IPS-20b (cell line): Measurements from ENCODE around the gene TMCO4.

ENCODE experiments used
- H3K27ac ChIP-seq: one replicate; pipeline ENCODE4 v1.5.1; 2013; ENCODE audit warnings: low read length
- H3K27me3 ChIP-seq: 2 replicates; pipeline ENCODE4 v1.6.1; 2013; ENCODE audit warnings: mild to moderate bottlenecking, low read length, inconsistent platforms; ENCODE audit not compliant: insufficient read depth
- H3K36me3 ChIP-seq: 2 replicates; pipeline ENCODE4 v1.6.1; 2013; ENCODE audit warnings: low read depth, mild to moderate bottlenecking, inconsistent platforms, low read length, moderate library complexity; ENCODE audit not compliant: insufficient read depth
- H3K4me1 ChIP-seq: 2 replicates; pipeline ENCODE4 v1.6.1; 2013; ENCODE audit warnings: mild to moderate bottlenecking, control low read depth, inconsistent platforms, low read length, moderate library complexity; ENCODE audit not compliant: insufficient read depth
- H3K4me3 ChIP-seq: 2 replicates; pipeline ENCODE4 v1.5.1; 2013; ENCODE audit warnings: mild to moderate bottlenecking, low read length, inconsistent platforms
- H3K9ac ChIP-seq: 2 replicates; pipeline ENCODE4 v1.6.1; 2013; ENCODE audit warnings: low read depth, mild to moderate bottlenecking, inconsistent platforms, low read length, moderate library complexity
- H3K9me3 ChIP-seq: 2 replicates; pipeline ENCODE4 v1.6.1; 2013; ENCODE audit warnings: mild to moderate bottlenecking, low read depth, low read length, inconsistent platforms; ENCODE audit not compliant: insufficient read depth

The TMCO4 gene

GRCh38 chr1:19705464-19705863 lies 94.3 kb downstream of the TMCO4 start:
- Histone ChIP-seq H3K27me3 (no peaks in the 10 kb centered on the region), H3K4me3 (no peak overlapping the region), H3K9me3 (no peaks in the 10 kb centered on the region)

DNA sequence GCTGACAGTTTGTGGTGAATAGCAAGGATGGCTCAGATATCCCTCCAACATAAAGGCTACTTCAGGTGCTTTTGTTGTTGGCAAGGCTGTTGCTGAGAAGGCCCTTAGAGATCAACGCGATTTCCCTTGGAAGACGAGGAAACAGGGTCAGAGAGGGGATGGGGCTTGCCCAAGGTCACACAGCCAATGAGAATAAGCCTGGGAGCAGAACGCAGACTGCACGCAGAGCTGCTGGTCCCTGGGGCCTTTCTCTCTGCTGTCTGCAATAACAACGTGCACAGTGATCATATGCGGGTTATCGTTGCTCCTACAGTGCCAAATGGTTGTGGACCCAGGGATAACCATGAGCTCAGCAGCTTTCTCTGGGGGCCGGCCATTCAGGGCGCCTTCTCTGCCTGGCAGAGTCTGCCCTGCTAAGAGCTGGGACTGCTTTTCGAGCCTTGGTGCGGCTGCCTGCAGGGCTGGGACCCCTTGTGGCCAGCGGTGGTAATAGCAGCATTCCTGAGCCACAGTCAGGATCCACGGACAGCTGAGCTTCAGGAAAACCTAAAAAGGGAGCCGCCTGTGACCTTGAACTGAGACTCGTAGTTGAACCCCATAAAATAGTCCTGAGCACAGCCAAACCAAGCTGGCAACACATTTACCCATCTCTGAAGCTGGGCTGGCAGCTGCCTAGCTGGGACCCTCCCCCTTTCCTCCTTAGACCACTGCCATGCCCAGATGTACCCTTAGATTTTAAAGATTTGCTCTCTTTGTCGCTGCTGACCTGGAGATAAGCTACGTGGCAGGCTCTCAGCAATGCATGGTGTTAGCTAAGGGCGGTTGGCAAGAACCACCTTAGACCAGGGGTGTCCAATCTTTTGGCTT lies 95.2 kb downstream of the TMCO4 start:
- no peaks in the 10 kb centered on the region for H3K27me3 ChIP-seq
- H3K4me3 ChIP-seq = peak overlapping the region; percentile 51; the same call in 1 of the 2 replicates
- H3K9me3 ChIP-seq = no peaks in the 10 kb centered on the region
- H3K4me1 ChIP-seq = peaks cover 4% of the 10 kb centered on the region; the same call in 1 of the 2 replicates
- H3K9ac ChIP-seq = no peak overlapping the region
- H3K36me3 ChIP-seq = no peaks in the 10 kb centered on the region
- H3K27ac ChIP-seq = no peak overlapping the region

More at GRCh38 chr1:19705464-19705863, 94.3 kb downstream of the TMCO4 start:
- Histone ChIP-seq H3K4me1 (peaks cover 4% of the 10 kb centered on the region; the same call in 1 of the 2 replicates), H3K36me3 (no peaks in the 10 kb centered on the region), H3K9ac (no peak overlapping the region), H3K27ac (no peak overlapping the region)

GRCh38 chr1:19703280-19703679 lies 96.4 kb downstream of the TMCO4 start:
- Histone ChIP-seq H3K27ac (no peak overlapping the region), H3K4me3 (no peak overlapping the region), H3K36me3 (no peaks in the 10 kb centered on the region), H3K4me1 (peaks cover 4% of the 10 kb centered on the region; the same call in 1 of the 2 replicates), H3K9me3 (no peaks in the 10 kb centered on the region), H3K9ac (no peak overlapping the region), H3K27me3 (no peaks in the 10 kb centered on the region)

GRCh38 chr1:19700079-19700777 lies 99.5 kb downstream of the TMCO4 start:
- H3K4me3 ChIP-seq = no peak overlapping the region
- H3K36me3 ChIP-seq = no peaks in the 10 kb centered on the region
- H3K27me3 ChIP-seq = no peaks in the 10 kb centered on the region
- H3K27ac ChIP-seq = no peak overlapping the region
- no peaks in the 10 kb centered on the region for H3K9me3 ChIP-seq
- no peak overlapping the region for H3K9ac ChIP-seq
- peaks cover 4% of the 10 kb centered on the region; the same call in 1 of the 2 replicates for H3K4me1 ChIP-seq

- Histone ChIP-seq H3K27ac (no peak overlapping the region), H3K36me3 (no peaks in the 10 kb centered on the region), H3K9me3 (no peaks in the 10 kb centered on the region), H3K4me3 (no peak overlapping the region), H3K4me1 (no peaks in the 10 kb centered on the region), H3K27me3 (no peaks in the 10 kb centered on the region), H3K9ac (no peak overlapping the region)
Observed at GRCh38 chr1:19698181-19698580, 101.5 kb downstream of the TMCO4 start.

GRCh38 chr1:19696820-19697219 lies 102.9 kb downstream of the TMCO4 start:
- no peak overlapping the region for H3K4me3 ChIP-seq
- no peaks in the 10 kb centered on the region for H3K36me3 ChIP-seq
- no peak overlapping the region for H3K9ac ChIP-seq
- no peaks in the 10 kb centered on the region for H3K27me3 ChIP-seq
- H3K9me3 ChIP-seq = no peaks in the 10 kb centered on the region
- H3K4me1 ChIP-seq = no peaks in the 10 kb centered on the region
- no peak overlapping the region for H3K27ac ChIP-seq

DNA sequence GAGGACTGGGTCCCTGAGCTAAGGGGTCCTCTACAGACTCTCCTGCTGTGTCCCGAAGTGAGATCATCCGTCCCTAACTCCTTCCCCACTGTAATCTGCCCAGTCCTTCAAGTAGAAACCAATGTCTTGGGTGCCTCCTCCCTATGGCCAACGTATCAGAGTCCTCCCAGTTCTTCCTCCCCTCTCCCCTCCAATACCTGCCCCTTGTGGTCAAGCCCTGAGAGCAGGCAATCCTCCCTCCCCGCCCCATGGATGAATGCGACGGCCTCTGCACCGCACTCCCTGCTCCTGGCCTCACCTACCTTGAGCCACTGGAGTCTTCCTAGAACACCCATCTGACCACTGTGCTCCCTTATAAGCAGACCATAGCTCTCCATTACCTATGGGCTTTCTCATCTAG lies 103.9 kb downstream of the TMCO4 start:
- Histone ChIP-seq H3K36me3 (no peaks in the 10 kb centered on the region), H3K4me1 (no peaks in the 10 kb centered on the region), H3K27ac (no peak overlapping the region), H3K9me3 (no peaks in the 10 kb centered on the region), H3K4me3 (no peak overlapping the region), H3K9ac (no peak overlapping the region), H3K27me3 (no peaks in the 10 kb centered on the region)

GRCh38 chr1:19694298-19694697 lies 105.4 kb downstream of the TMCO4 start:
- Histone ChIP-seq H3K9ac (no peak overlapping the region), H3K27me3 (no peaks in the 10 kb centered on the region), H3K36me3 (no peaks in the 10 kb centered on the region), H3K4me1 (no peaks in the 10 kb centered on the region), H3K4me3 (no peak overlapping the region), H3K9me3 (no peaks in the 10 kb centered on the region), H3K27ac (no peak overlapping the region)

- no peak overlapping the region for H3K4me3 ChIP-seq
- no peaks in the 10 kb centered on the region for H3K9me3 ChIP-seq
- H3K27ac ChIP-seq = no peak overlapping the region
- peaks cover 7% of the 10 kb centered on the region; the same call in 1 of the 2 replicates for H3K4me1 ChIP-seq
- no peak overlapping the region for H3K9ac ChIP-seq
- no peaks in the 10 kb centered on the region for H3K36me3 ChIP-seq
- H3K27me3 ChIP-seq = no peaks in the 10 kb centered on the region
Observed at GRCh38 chr1:19690342-19690741, 109.4 kb downstream of the TMCO4 start.

- Histone ChIP-seq H3K27me3 (no peaks in the 10 kb centered on the region), H3K4me1 (peaks cover 7% of the 10 kb centered on the region; the same call in 1 of the 2 replicates), H3K36me3 (no peaks in the 10 kb centered on the region), H3K4me3 (no peak overlapping the region), H3K9me3 (no peaks in the 10 kb centered on the region), H3K9ac (no peak overlapping the region), H3K27ac (no peak overlapping the region)
Observed at GRCh38 chr1:19689856-19690255, 109.9 kb downstream of the TMCO4 start.

DNA sequence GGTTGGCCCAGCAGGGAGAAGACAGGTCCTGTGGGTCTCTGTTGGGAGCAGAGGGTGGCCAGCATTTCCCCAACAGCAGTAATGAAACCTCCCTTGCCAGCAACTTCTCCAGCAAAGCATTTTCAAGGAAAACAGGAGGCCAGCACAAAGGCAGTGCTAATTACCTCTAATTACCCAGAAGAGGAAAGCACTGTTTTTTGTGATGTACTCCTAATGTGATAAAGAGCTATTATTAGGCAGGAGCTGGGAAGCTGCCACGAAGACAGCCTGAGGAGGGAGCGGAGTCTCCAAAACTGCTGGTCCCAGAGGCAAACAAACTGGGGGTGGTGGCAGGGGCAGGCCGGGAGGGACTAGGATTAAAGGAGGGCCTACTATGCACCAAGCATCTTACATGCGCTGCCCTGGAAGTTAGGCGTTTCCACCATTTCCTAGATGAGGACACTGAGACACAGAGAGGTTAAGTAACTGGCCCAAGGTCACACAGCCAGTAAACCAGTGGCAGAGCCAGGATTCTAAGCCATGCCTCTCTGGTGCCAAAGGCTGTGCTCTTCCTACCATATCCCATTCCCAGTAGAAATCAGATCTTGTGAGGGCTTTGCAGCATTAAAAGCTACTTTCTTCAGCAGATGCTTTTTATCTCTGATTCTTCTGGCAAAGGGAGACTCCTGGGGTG lies 110.5 kb downstream of the TMCO4 start:
- no peak overlapping the region for H3K4me3 ChIP-seq
- H3K27me3 ChIP-seq = no peaks in the 10 kb centered on the region
- no peak overlapping the region for H3K9ac ChIP-seq
- no peak overlapping the region for H3K27ac ChIP-seq
- no peaks in the 10 kb centered on the region for H3K36me3 ChIP-seq
- H3K9me3 ChIP-seq = no peaks in the 10 kb centered on the region
- peaks cover 7% of the 10 kb centered on the region; the same call in 1 of the 2 replicates for H3K4me1 ChIP-seq
